Skin epidermis (tissue), 12 donors: ENCODE data around the gene ZFPM1.
A peak's percentile ranks its signal among the peaks of the same experiment; 100 is the strongest.

Experiments
- H3K27ac ChIP-seq, 21 experiments: fragments of 200-600 bp; sonication (generic) in 11 of 21; one replicate each; pipeline ENCODE4 v1.5.0; 2020; ENCODE audit warnings: mild to moderate bottlenecking in 3 of 21, inconsistent platforms in 2 of 21, moderate library complexity in 2 of 21
- H3K4me3 ChIP-seq, 7 experiments: fragments of 200-600 bp; sonication (generic) in 2 of 7; one replicate each; pipeline ENCODE4 v1.5.0; 2020; ENCODE audit warnings: inconsistent platforms in 2 of 7, mild to moderate bottlenecking in 2 of 7, moderate library complexity in 1 of 7

The ZFPM1 gene

DNA sequence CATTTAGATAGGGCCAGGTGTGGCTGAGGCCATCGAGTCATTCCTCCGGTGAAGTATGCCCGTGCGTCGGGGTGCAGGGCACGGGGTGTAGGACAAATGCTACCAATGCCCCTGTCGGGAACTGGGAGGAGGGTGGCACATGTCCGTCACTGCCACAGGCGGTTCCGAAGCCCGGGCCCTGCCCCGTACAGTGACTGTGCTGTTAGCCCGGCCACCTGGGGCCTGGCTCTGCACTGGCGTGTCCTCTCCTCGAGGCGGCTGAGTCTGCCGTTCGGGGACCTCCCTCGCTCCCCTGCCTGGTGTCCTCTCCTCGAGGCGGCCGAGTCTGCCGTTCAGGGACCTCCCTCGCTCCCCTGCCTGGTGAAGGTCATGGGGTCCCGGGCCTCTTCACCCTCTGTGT is 7.0 kb upstream of the ZFPM1 start:
- H3K4me3 ChIP-seq = no peak overlapping the region
- no peak overlapping the region for H3K27ac ChIP-seq

GRCh38 chr16:88446736-88447135 is 6.3 kb upstream of the ZFPM1 start:
- Histone ChIP-seq H3K4me3 (no peak overlapping the region), H3K27ac (no peak overlapping the region)

DNA sequence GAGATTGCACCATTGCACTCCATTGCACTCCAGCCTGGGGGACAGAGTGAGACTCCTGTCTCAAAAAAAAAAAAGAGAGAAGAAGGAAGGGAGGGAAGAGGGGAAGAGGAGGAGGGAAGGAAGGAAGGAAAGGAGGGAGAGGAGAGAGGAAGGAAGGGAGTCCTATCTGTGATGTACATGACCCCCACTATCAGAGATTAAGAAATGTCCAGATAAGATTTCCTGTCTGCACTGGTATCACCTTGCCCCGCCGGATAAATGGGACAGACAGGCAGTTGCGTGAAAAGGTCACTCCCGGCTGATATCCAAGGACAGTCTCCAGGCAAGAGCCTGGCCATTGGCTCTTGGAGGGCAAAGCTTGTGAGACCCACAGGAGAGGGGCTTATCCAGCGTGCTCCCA is 5.2 kb upstream of the ZFPM1 start:
- Histone ChIP-seq H3K4me3 (no peak overlapping the region), H3K27ac (no peak overlapping the region)

- H3K27ac ChIP-seq = no peak overlapping the region
- no peak overlapping the region for H3K4me3 ChIP-seq
Measured at GRCh38 chr16:88448461-88449266, 4.4 kb upstream of the ZFPM1 start.

DNA sequence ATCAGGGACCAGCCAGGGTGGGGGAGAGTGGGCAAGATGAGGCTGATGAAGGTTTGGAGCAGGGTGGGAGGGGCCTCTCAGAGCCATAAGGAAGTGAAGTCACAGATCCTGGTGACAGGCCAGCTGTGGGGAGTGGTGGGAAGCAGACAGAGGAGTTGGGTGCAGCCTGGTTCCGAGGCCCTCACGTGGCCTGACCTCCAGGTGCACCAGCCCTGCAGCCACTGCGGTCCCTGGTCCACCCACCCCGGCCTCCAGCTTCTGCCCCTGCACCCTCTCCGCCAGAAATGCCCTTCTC is 3.9 kb upstream of the ZFPM1 start:
- no peak overlapping the region for H3K4me3 ChIP-seq
- no peak overlapping the region for H3K27ac ChIP-seq

- Histone ChIP-seq H3K27ac (peak overlapping the region in 9 of 21 experiments; percentile 16 to 84 (median 73)), H3K4me3 (peak overlapping the region in 6 of 7 experiments; percentile 35 to 72 (median 55))
Measured at GRCh38 chr16:88451586-88452481, 1.2 kb upstream of the ZFPM1 start.

GRCh38 chr16:88452482-88453216 is 431 bp upstream of the ZFPM1 start:
- peak overlapping the region in 18 of 21 experiments; percentile 16 to 84 (median 70) for H3K27ac ChIP-seq
- H3K4me3 ChIP-seq = peak overlapping the region; percentile 17 to 72 (median 55)

GRCh38 chr16:88453611-88454522 is 787 bp downstream of the ZFPM1 start:
- Histone ChIP-seq H3K27ac (peak overlapping the region in 18 of 21 experiments; percentile 43 to 93 (median 70)), H3K4me3 (peak overlapping the region; percentile 44 to 72 (median 55))

- Histone ChIP-seq H3K4me3 (peak overlapping the region; percentile 44 to 72 (median 55)), H3K27ac (peak overlapping the region in 20 of 21 experiments; percentile 10 to 93 (median 70))
Measured at GRCh38 chr16:88454523-88454947, 1.5 kb downstream of the ZFPM1 start.

GRCh38 chr16:88455610-88456355 is 2.7 kb downstream of the ZFPM1 start:
- peak overlapping the region in 20 of 21 experiments; percentile 0 to 93 (median 64) for H3K27ac ChIP-seq
- peak overlapping the region; percentile 44 to 72 (median 55) for H3K4me3 ChIP-seq

GRCh38 chr16:88456356-88457292 is 3.5 kb downstream of the ZFPM1 start:
- peak overlapping the region; percentile 44 to 72 (median 55) for H3K4me3 ChIP-seq

GRCh38 chr16:88458039-88458772 is 5.1 kb downstream of the ZFPM1 start:
- H3K4me3 ChIP-seq = no peak overlapping the region
- peak overlapping the region in 1 of 21 experiments; percentile 93 for H3K27ac ChIP-seq

More at GRCh38 chr16:88456356-88457292, 3.5 kb downstream of the ZFPM1 start:
- H3K27ac ChIP-seq = peak overlapping the region in 10 of 21 experiments; percentile 36 to 93 (median 78)

DNA sequence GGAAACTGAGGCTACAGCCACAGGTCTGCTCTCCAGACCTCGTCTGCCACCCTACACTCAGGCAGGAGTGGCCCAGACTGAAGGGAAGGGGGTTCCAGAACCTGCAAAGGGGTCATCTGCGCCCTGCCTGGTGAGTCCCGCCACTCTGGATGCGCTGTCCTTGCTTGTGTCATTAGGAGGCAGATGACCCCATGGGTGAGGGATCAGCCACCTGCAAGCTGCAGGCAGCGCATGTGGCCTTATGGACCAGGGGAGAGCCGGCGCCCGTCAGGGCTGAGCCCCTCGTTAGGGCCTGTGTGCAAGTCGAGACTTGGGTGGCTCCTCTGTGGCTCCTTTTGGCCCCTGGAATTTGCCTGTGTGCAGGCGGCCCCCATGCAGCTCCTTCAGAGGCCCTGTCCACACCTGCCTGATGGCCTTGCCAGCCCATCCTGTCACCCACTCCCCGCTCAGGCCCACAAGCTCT is 5.7 kb downstream of the ZFPM1 start:
- no peak overlapping the region for H3K27ac ChIP-seq
- no peak overlapping the region for H3K4me3 ChIP-seq

GRCh38 chr16:88459366-88460073 is 6.4 kb downstream of the ZFPM1 start:
- Histone ChIP-seq H3K4me3 (no peak overlapping the region), H3K27ac (no peak overlapping the region)

GRCh38 chr16:88460496-88461330 is 7.6 kb downstream of the ZFPM1 start:
- no peak overlapping the region for H3K4me3 ChIP-seq
- H3K27ac ChIP-seq = no peak overlapping the region
